ENCODE measurements around the gene SYT1. TPM values are rescaled to one million over a fixed set of nuclear protein-coding genes. Genes with fewer than 3 reads are reported as not detected.

SYT1 gene
- total RNA-seq, 1 donor from 2014 or later, result 19.5 TPM

DNA sequence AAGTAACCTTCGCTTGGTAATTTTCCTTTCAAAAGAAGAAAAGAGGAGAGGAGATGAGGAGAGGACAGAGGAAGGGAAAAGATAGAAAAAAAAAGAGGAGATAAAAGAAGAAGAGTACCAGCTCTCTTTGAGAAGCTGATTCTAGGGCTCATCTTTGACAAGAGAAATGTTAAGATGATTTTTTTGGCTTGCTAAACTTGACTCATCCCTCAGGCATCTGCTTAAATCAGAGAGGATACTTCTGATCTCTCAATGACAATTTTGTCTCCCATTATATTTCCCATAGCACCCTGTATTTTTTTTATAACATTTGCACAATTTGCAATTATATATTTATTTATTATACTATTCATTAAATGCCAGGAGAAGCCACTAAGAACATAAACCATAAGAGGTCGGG, 17.1 kb downstream of the SYT1 start:
- Mint-ChIP-seq H3K9me3 (peaks cover 2% of the 10 kb centered on the region), H3K36me3 (ENCODE audit: low read depth) (peaks cover 6% of the 10 kb centered on the region), H3K4me1 (peaks cover 5% of the 10 kb centered on the region), H3K27ac (ENCODE audit: unreplicated experiment) (no peak overlapping the region), H3K4me3 (no peak overlapping the region), H3K27me3 (ENCODE audit: low read depth) (no peaks in the 10 kb centered on the region)
- TF ChIP-seq CTCF (conservative IDR thresholded peaks at IDR 0.05), result no peak
- DNase-seq (ENCODE audit: low read depth, low spot score), result no peak

GRCh38 chr12:78885466-78885865, 20.9 kb downstream of the SYT1 start:
- H3K27ac Mint-ChIP-seq (ENCODE audit: unreplicated experiment), result no peak overlapping the region
- H3K27me3 Mint-ChIP-seq (ENCODE audit: low read depth), result no peaks in the 10 kb centered on the region
- no peak overlapping the region for H3K4me3 Mint-ChIP-seq
- no peak for DNase-seq (ENCODE audit: low read depth, low spot score)
- TF ChIP-seq CTCF (conservative IDR thresholded peaks at IDR 0.05), result no peak
- no peaks in the 10 kb centered on the region for H3K36me3 Mint-ChIP-seq (ENCODE audit: low read depth)
- no peaks in the 10 kb centered on the region for H3K9me3 Mint-ChIP-seq
- no peaks in the 10 kb centered on the region for H3K4me1 Mint-ChIP-seq

DNA sequence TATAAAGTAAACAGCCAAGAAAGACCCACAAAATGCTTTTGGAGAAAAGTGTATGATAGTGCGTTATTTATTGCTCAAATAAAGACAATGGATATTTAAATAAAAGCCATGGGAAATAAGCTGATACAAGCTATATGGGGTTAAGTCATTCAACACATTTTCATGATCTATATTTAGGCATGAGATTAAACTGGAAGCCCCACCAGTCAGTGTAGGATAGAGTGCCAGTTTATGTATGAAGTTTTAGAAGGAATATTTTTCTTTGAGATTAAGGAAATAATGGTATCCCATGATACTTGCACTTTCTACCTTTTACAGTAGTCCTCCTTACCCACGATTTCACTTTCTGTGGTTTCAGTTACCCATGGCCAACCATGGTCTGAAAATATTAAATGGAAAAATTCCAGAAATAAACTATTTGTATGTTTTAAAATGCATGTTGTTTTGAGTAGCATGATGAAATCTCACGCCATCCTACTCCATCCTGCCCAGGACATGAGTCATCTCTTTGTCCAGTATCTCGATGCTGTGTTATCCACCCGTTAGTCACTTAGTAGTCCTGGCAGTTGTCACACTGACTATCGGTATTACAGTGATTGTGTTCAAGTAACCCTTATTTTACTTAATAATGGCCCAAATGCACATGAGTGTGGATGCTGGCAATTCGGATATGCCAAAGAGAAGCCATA, 22.3 kb downstream of the SYT1 start:
- Mint-ChIP-seq H3K4me1 (no peaks in the 10 kb centered on the region), H3K9me3 (no peaks in the 10 kb centered on the region), H3K36me3 (ENCODE audit: low read depth) (no peaks in the 10 kb centered on the region), H3K27me3 (ENCODE audit: low read depth) (no peaks in the 10 kb centered on the region), H3K4me3 (no peak overlapping the region), H3K27ac (ENCODE audit: unreplicated experiment) (no peak overlapping the region)
- TF ChIP-seq CTCF (conservative IDR thresholded peaks at IDR 0.05), result no peak
- DNase-seq (ENCODE audit: low read depth, low spot score), result no peak

DNA sequence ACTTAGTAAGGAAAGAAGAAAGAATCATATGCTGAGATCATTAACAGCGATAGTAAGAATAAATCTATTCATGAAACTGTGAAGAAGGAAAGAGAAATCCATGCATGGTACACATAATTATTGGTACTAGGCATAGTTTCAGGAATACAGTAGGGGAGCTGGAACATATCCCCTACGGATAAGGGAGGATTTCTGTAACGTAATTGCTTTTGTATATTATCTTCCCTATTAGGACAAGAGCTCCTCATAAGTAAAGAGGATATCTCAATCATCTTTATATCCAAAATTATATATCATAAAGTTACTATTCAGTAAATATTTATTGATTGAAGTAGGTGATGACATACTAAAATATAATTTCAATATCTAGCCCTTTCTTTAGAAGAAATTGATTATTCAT, 22.9 kb downstream of the SYT1 start:
- Mint-ChIP-seq H3K27me3 (ENCODE audit: low read depth) (no peaks in the 10 kb centered on the region), H3K27ac (ENCODE audit: unreplicated experiment) (no peak overlapping the region), H3K4me3 (no peak overlapping the region), H3K36me3 (ENCODE audit: low read depth) (no peaks in the 10 kb centered on the region), H3K4me1 (no peaks in the 10 kb centered on the region), H3K9me3 (no peaks in the 10 kb centered on the region)
- DNase-seq (ENCODE audit: low read depth, low spot score), result no peak
- no peak for TF ChIP-seq CTCF (conservative IDR thresholded peaks at IDR 0.05)

- Mint-ChIP-seq H3K4me1 (no peaks in the 10 kb centered on the region), H3K36me3 (ENCODE audit: low read depth) (no peaks in the 10 kb centered on the region), H3K27ac (ENCODE audit: unreplicated experiment) (no peak overlapping the region), H3K9me3 (no peaks in the 10 kb centered on the region), H3K27me3 (ENCODE audit: low read depth) (no peaks in the 10 kb centered on the region), H3K4me3 (no peak overlapping the region)
- TF ChIP-seq CTCF (conservative IDR thresholded peaks at IDR 0.05), result no peak
- DNase-seq (ENCODE audit: low read depth, low spot score), result no peak
These were observed 24.0 kb downstream of the SYT1 start for GRCh38 chr12:78888568-78888967.

All from neural crest cell (in vitro differentiated cells).